Mesendoderm (in vitro differentiated cells): Measurements from ENCODE around the gene GNPAT.

ENCODE experiments used
- DNase-seq: peaks from one replicate; pipeline ENCODE4 v3.0.0; 2013
- H2AK5ac ChIP-seq: 2 replicates; pipeline ENCODE4 v1.6.1; 2013; ENCODE audit warnings: low read length, inconsistent platforms
- H2BK120ac ChIP-seq: 2 replicates; pipeline ENCODE4 v1.6.1; 2013; ENCODE audit warnings: low read depth, mild to moderate bottlenecking, low read length, moderate library complexity, mixed read lengths
- H2BK15ac ChIP-seq: replicated peaks from 2 replicates; pipeline ENCODE4 v1.6.1; 2013; ENCODE audit warnings: low read depth, mild to moderate bottlenecking, moderate library complexity
- H2BK5ac ChIP-seq: 2 replicates; pipeline ENCODE4 v1.6.1; 2013; ENCODE audit warnings: low read length, inconsistent platforms
- H3K18ac ChIP-seq: 2 replicates; pipeline ENCODE4 v1.6.1; 2013; ENCODE audit warnings: mild to moderate bottlenecking, low read length, mixed read lengths
- H3K23ac ChIP-seq: one replicate; pipeline ENCODE4 v1.6.1; 2013; ENCODE audit warnings: low read length
- H3K27ac ChIP-seq: 2 replicates; pipeline ENCODE4 v1.5.1; 2013; ENCODE audit warnings: low read depth, mild to moderate bottlenecking, inconsistent platforms, low read length, moderate library complexity
- H3K27me3 ChIP-seq: 2 replicates; pipeline ENCODE4 v1.6.1; 2013; ENCODE audit warnings: low read length, control low read depth, mild to moderate bottlenecking, inconsistent platforms; ENCODE audit not compliant: insufficient read depth, poor library complexity
- H3K36me3 ChIP-seq: 2 replicates; pipeline ENCODE4 v1.6.1; 2013; ENCODE audit warnings: low read length, inconsistent platforms; ENCODE audit not compliant: control insufficient read depth, insufficient read depth
- H3K4ac ChIP-seq: one replicate; pipeline ENCODE4 v1.6.1; 2013; ENCODE audit warnings: low read depth, mild to moderate bottlenecking, low read length, moderate library complexity
- H3K4me1 ChIP-seq: 2 replicates; pipeline ENCODE4 v1.6.1; 2013; ENCODE audit warnings: low read depth, low read length, inconsistent platforms; ENCODE audit not compliant: control insufficient read depth
- H3K4me2 ChIP-seq: 2 replicates; pipeline ENCODE4 v1.6.1; 2013; ENCODE audit warnings: low read length
- H3K4me3 ChIP-seq: 2 replicates; pipeline ENCODE4 v1.5.1; 2013; ENCODE audit warnings: mild to moderate bottlenecking, low read length
- H3K56ac ChIP-seq: one replicate; pipeline ENCODE4 v1.6.1; 2013; ENCODE audit warnings: low read length
- H3K79me1 ChIP-seq: 2 replicates; pipeline ENCODE4 v1.6.1; 2013; ENCODE audit warnings: low read length, inconsistent platforms
- H3K79me2 ChIP-seq: 2 replicates; pipeline ENCODE4 v1.6.1; 2013; ENCODE audit warnings: mild to moderate bottlenecking, low read length; ENCODE audit not compliant: control insufficient read depth, insufficient read depth
- H3K9ac ChIP-seq: 2 replicates; pipeline ENCODE4 v1.6.1; 2013; ENCODE audit warnings: low read length, inconsistent platforms
- H4K5ac ChIP-seq: one replicate; pipeline ENCODE4 v1.6.1; 2013; ENCODE audit warnings: low read length
- H4K8ac ChIP-seq: one replicate; pipeline ENCODE4 v1.6.1; 2013; ENCODE audit warnings: low read depth, mild to moderate bottlenecking, control low read depth, low read length, moderate library complexity
- WGBS: extraction: QIAGEN DNeasy Blood & Tissue Kit; methylation state at CpG from one replicate; pipeline ENCODE4 v1.1.7; 2013; ENCODE audit warnings: low lambda C conversion rate, missing lambda C conversion rate; ENCODE audit not compliant: insufficient coverage; ENCODE audit errors: extremely low coverage; 5-methylcytosine and 5-hydroxymethylcytosine counted together

GNPAT gene

GRCh38 chr1:231201979-231202633 is 38.9 kb upstream of the GNPAT start:
- no peaks in the 10 kb centered on the region for H3K27me3 ChIP-seq
- H3K4ac ChIP-seq: no peak overlapping the region
- H3K36me3 ChIP-seq: no peaks in the 10 kb centered on the region

GRCh38 chr1:231203259-231204057 is 37.6 kb upstream of the GNPAT start:
- Histone ChIP-seq H3K18ac (no peak overlapping the region), H3K4me2 (no peak overlapping the region), H3K36me3 (no peaks in the 10 kb centered on the region), H2BK120ac (no peak overlapping the region), H3K4ac (no peak overlapping the region), H3K4me3 (no peak overlapping the region), H4K8ac (no peak overlapping the region), H3K27ac (no peak overlapping the region), H2BK5ac (no peak overlapping the region), H3K4me1 (no peaks in the 10 kb centered on the region), H3K79me1 (no peaks in the 10 kb centered on the region), H3K23ac (no peak overlapping the region), H3K79me2 (no peaks in the 10 kb centered on the region), H2BK15ac (no peak overlapping the region), H2AK5ac (no peak overlapping the region), H3K27me3 (no peaks in the 10 kb centered on the region), H3K9ac (no peak overlapping the region), H4K5ac (no peak overlapping the region), H3K56ac (no peak overlapping the region)
- no CpG with 5 or more reads among the region's 21 CpGs for WGBS
- no peak for DNase-seq

More at GRCh38 chr1:231201979-231202633, 38.9 kb upstream of the GNPAT start:
- no peak overlapping the region for H2AK5ac ChIP-seq
- no peak overlapping the region for H2BK15ac ChIP-seq
- H3K4me2 ChIP-seq: no peak overlapping the region
- no peak overlapping the region for H3K4me3 ChIP-seq
- DNase-seq: no peak
- WGBS: 100% methylated on average over 1 of the region's 5 CpGs
- no peaks in the 10 kb centered on the region for H3K79me2 ChIP-seq
- no peak overlapping the region for H4K8ac ChIP-seq
- no peak overlapping the region for H3K9ac ChIP-seq
- H3K27ac ChIP-seq: no peak overlapping the region
- H3K56ac ChIP-seq: no peak overlapping the region
- no peak overlapping the region for H3K18ac ChIP-seq
- H4K5ac ChIP-seq: no peak overlapping the region
- H3K23ac ChIP-seq: no peak overlapping the region
- no peak overlapping the region for H2BK120ac ChIP-seq
- H2BK5ac ChIP-seq: no peak overlapping the region
- no peaks in the 10 kb centered on the region for H3K79me1 ChIP-seq
- H3K4me1 ChIP-seq: no peaks in the 10 kb centered on the region

- Histone ChIP-seq H3K18ac (no peak overlapping the region), H2BK120ac (no peak overlapping the region), H3K79me1 (no peaks in the 10 kb centered on the region), H3K56ac (no peak overlapping the region), H3K9ac (no peak overlapping the region), H2BK5ac (no peak overlapping the region), H3K27me3 (no peaks in the 10 kb centered on the region), H4K8ac (no peak overlapping the region), H3K4me3 (no peak overlapping the region), H3K4me2 (no peak overlapping the region), H3K79me2 (no peaks in the 10 kb centered on the region), H2BK15ac (no peak overlapping the region), H4K5ac (no peak overlapping the region), H3K27ac (no peak overlapping the region), H3K4ac (no peak overlapping the region), H3K23ac (no peak overlapping the region), H3K4me1 (no peaks in the 10 kb centered on the region), H2AK5ac (no peak overlapping the region), H3K36me3 (no peaks in the 10 kb centered on the region)
- DNase-seq: no peak
- WGBS: no CpG with 5 or more reads among the region's 8 CpGs
Measured at GRCh38 chr1:231206856-231207255, 34.2 kb upstream of the GNPAT start.

DNA sequence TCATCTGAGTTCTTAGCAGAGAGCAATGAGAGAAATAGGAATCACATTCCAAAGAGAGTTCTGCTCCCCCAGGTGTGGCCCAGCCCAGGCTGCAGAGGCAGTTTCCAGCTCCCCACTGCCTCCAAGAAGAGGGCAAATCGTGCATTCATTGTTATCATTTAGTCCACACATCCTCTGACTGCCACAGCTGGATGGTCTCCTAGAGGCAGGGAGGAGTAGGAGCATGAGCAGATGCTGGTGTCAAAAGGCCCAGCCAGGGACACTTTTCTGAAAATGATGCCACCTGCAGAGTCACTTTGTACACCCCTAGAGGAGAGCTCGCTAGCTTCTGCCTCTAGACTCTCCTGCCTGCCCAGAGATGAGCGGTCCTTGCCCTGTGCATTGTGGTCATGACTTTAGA is 33.6 kb upstream of the GNPAT start:
- Histone ChIP-seq H3K4me2 (no peak overlapping the region), H3K56ac (no peak overlapping the region), H3K9ac (no peak overlapping the region), H3K4me3 (no peak overlapping the region), H3K79me1 (no peaks in the 10 kb centered on the region), H2BK15ac (no peak overlapping the region), H4K8ac (no peak overlapping the region), H2BK5ac (no peak overlapping the region), H3K4ac (no peak overlapping the region), H2AK5ac (no peak overlapping the region), H3K36me3 (no peaks in the 10 kb centered on the region), H4K5ac (no peak overlapping the region), H3K27me3 (no peaks in the 10 kb centered on the region), H2BK120ac (no peak overlapping the region), H3K79me2 (no peaks in the 10 kb centered on the region), H3K27ac (no peak overlapping the region), H3K23ac (no peak overlapping the region), H3K4me1 (no peaks in the 10 kb centered on the region), H3K18ac (no peak overlapping the region)
- no CpG with 5 or more reads among the region's 3 CpGs for WGBS
- no peak for DNase-seq

DNA sequence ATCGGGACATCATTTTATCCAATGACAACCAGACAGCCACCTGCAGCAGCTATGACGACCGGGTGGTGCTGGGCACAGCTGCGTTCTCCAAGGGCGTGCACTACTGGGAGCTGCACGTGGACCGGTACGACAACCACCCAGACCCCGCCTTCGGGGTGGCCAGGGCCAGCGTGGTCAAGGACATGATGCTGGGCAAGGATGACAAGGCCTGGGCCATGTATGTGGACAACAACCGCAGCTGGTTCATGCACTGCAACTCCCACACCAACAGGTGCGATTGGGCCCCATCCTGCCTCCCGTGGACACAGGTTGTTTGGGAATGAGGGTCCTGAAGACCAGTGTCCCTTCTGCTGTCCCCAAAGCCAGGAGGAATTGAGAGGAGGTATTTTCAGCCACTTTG is 32.0 kb upstream of the GNPAT start:
- H3K4me2 ChIP-seq: no peak overlapping the region
- no peaks in the 10 kb centered on the region for H3K79me1 ChIP-seq
- H3K36me3 ChIP-seq: no peaks in the 10 kb centered on the region
- H2BK120ac ChIP-seq: no peak overlapping the region
- H2BK5ac ChIP-seq: no peak overlapping the region
- H3K23ac ChIP-seq: no peak overlapping the region
- H2AK5ac ChIP-seq: no peak overlapping the region
- H3K4me1 ChIP-seq: no peaks in the 10 kb centered on the region
- WGBS: no CpG with 5 or more reads among the region's 14 CpGs
- H3K79me2 ChIP-seq: no peaks in the 10 kb centered on the region
- no peak for DNase-seq
- no peak overlapping the region for H3K27ac ChIP-seq
- H2BK15ac ChIP-seq: no peak overlapping the region
- H4K8ac ChIP-seq: no peak overlapping the region
- H4K5ac ChIP-seq: no peak overlapping the region
- no peak overlapping the region for H3K56ac ChIP-seq
- no peaks in the 10 kb centered on the region for H3K27me3 ChIP-seq
- no peak overlapping the region for H3K18ac ChIP-seq
- H3K4me3 ChIP-seq: no peak overlapping the region
- no peak overlapping the region for H3K4ac ChIP-seq
- no peak overlapping the region for H3K9ac ChIP-seq
